ENCODE data around the gene KMT2A.

GRCh38 chr11:118544647-118545010 is 108.3 kb downstream of the KMT2A start:
- no peak for TF ChIP-seq FOSL1 (IDR thresholded peaks at IDR 0.05; ENCODE audit: low read depth)
- TF ChIP-seq POLR2AphosphoS5 (IDR thresholded peaks at IDR 0.05; ENCODE audit: low read depth, low read length): no peak
- TF ChIP-seq CTCF (IDR thresholded peaks at IDR 0.05 in 2 of 3, conservative IDR thresholded peaks at IDR 0.05 in 1 of 3; ENCODE audit: borderline replicate concordance in 1 of 3, insufficient read depth in 1 of 3, low read depth in 2 of 3, low read length in 2 of 3): no peak
- no peak for TF ChIP-seq EZH2 (IDR thresholded peaks at IDR 0.05)
- TF ChIP-seq, protein P1, sequence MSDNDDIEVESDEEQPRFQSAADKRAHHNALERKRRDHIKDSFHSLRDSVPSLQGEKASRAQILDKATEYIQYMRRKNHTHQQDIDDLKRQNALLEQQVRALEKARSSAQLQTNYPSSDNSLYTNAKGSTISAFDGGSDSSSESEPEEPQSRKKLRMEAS (IDR thresholded peaks at IDR 0.05): no peak
- TF ChIP-seq CBX3 (IDR thresholded peaks at IDR 0.05; ENCODE audit: low read depth): no peak
